H1 (cell line): Measurements from ENCODE around the gene PIF1. TPM values are rescaled to one million over a fixed set of nuclear protein-coding genes. Genes with fewer than 3 reads are reported as not detected.

Experiments used
- CTCF ChIA-PET: fragments of 300-600 bp; sonication (Branson Sonifier 250); formaldehyde crosslinking; loops from one replicate; lab custom pipeline; 2021; ENCODE audit not compliant: partially characterized antibody; lab: Charles Lee
- POLR2A ChIA-PET: fragments of 300-600 bp; sonication (Branson Sonifier 250); formaldehyde crosslinking; loops from one replicate; lab custom pipeline; 2021; ENCODE audit warnings: inconsistent platforms; ENCODE audit not compliant: partially characterized antibody; lab: Charles Lee
- DNase-seq, 2 experiments: peaks; one replicate each; pipeline versions ENCODE4 v3.0.0 to v3.0.0-alpha.2; 2010 to 2022; ENCODE audit warnings: low spot score in 2 of 2, low read depth in 1 of 2, mixed read lengths in 1 of 2
- FAIRE-seq: peaks from 2 replicates; lab custom pipeline; 2011; peaks lifted over from hg19 to GRCh38; lab: Jason Lieb, UNC
- H2AFZ ChIP-seq: 2 replicates; pipeline ENCODE4 v1.8.1; 2012; ENCODE audit warnings: low read length, inconsistent platforms
- H2AK5ac ChIP-seq: 2 replicates; pipeline ENCODE4 v1.6.1; 2013; ENCODE audit warnings: low read depth, low read length
- H2BK120ac ChIP-seq: replicated peaks from 2 replicates; pipeline ENCODE3; 2013; ENCODE audit warnings: low read depth, low read length, inconsistent platforms
- H2BK12ac ChIP-seq: 2 replicates; pipeline ENCODE4 v1.6.1; 2013; ENCODE audit warnings: low read depth, low read length
- H2BK15ac ChIP-seq: 2 replicates; pipeline ENCODE4 v1.6.1; 2013; ENCODE audit warnings: low read length
- H2BK20ac ChIP-seq: 2 replicates; pipeline ENCODE4 v1.6.1; 2013; ENCODE audit warnings: low read length
- H2BK5ac ChIP-seq: 2 replicates; pipeline ENCODE4 v1.6.1; 2013; ENCODE audit warnings: low read depth, low read length
- H3K14ac ChIP-seq: 2 replicates; pipeline ENCODE4 v1.6.1; 2013; ENCODE audit warnings: inconsistent platforms; ENCODE audit not compliant: insufficient read length
- H3K18ac ChIP-seq: 2 replicates; pipeline ENCODE4 v1.6.1; 2013; ENCODE audit warnings: low read length; ENCODE audit errors: extremely low read depth
- H3K23ac ChIP-seq: 2 replicates; pipeline ENCODE4 v1.6.1; 2013; ENCODE audit warnings: inconsistent platforms; ENCODE audit not compliant: insufficient read length
- H3K23me2 ChIP-seq: 2 replicates; pipeline ENCODE4 v1.6.1; 2013; ENCODE audit warnings: low read depth, low read length
- H3K27ac ChIP-seq: 2 replicates; pipeline ENCODE4 v1.6.1; 2011; ENCODE audit warnings: low read depth, low read length, inconsistent platforms
- H3K27me3 ChIP-seq, 4 experiments: replicated peaks in 1 of 4; 1 replicate in 1 of 4; 2 replicates in 3 of 4; pipeline versions ENCODE4 v1.6.1 to v1.8.1; 2011 to 2013; ENCODE audit warnings: low read length in 3 of 4, mild to moderate bottlenecking in 3 of 4, inconsistent platforms in 2 of 4, mixed read lengths in 2 of 4, moderate library complexity in 1 of 4; ENCODE audit not compliant: control insufficient read depth in 3 of 4, insufficient read depth in 3 of 4; ENCODE audit errors: extremely low read depth in 1 of 4
- H3K36me3 ChIP-seq, 4 experiments: 2 replicates each; pipeline versions ENCODE4 v1.6.1 to v1.8.1; 2011 to 2013; ENCODE audit warnings: mild to moderate bottlenecking in 4 of 4, low read length in 3 of 4, moderate library complexity in 2 of 4, control low read depth in 1 of 4, inconsistent platforms in 1 of 4; ENCODE audit not compliant: insufficient read depth in 4 of 4, control insufficient read depth in 2 of 4
- H3K4ac ChIP-seq: replicated peaks from 2 replicates; pipeline ENCODE3; 2013; ENCODE audit warnings: low read length, low read depth, mixed read lengths, inconsistent platforms; ENCODE audit not compliant: insufficient read length
- H3K4me1 ChIP-seq, 4 experiments: replicated peaks in 1 of 4; 1 replicate in 1 of 4; 2 replicates in 3 of 4; pipeline versions ENCODE4 v1.6.1 to v1.8.1; 2011 to 2013; ENCODE audit warnings: low read length in 3 of 4, inconsistent platforms in 2 of 4, mixed read lengths in 1 of 4; ENCODE audit not compliant: insufficient read depth in 4 of 4, control insufficient read depth in 3 of 4
- H3K4me2 ChIP-seq, 2 experiments: 2 replicates each; pipeline versions ENCODE4 v1.6.1 to v1.8.1; 2011 to 2013; ENCODE audit warnings: low read depth in 2 of 2, low read length in 2 of 2, control low read depth in 1 of 2, inconsistent platforms in 1 of 2, mild to moderate bottlenecking in 1 of 2; ENCODE audit not compliant: insufficient read depth in 1 of 2
- H3K4me3 ChIP-seq, 4 experiments: fragments of 200-600, 300-600 bp in 1 of 4; sonication (generic), shearing (Covaris generic), sonication (Bioruptor Twin) in 1 of 4; 2 replicates each; pipeline versions ENCODE4 v1.5.1 to v1.8.1; 2011 to 2016; ENCODE audit warnings: low read length in 4 of 4, low read depth in 3 of 4, control low read depth in 2 of 4, inconsistent platforms in 2 of 4, mild to moderate bottlenecking in 2 of 4, mixed read lengths in 1 of 4, moderate library complexity in 1 of 4; ENCODE audit not compliant: insufficient read depth in 2 of 4; ENCODE audit errors: extremely low read depth in 1 of 4
- H3K56ac ChIP-seq: replicated peaks from 2 replicates; pipeline ENCODE3; 2013; ENCODE audit warnings: low read depth, mild to moderate bottlenecking, mixed read lengths, low read length, inconsistent platforms; ENCODE audit not compliant: insufficient read length
- H3K79me1 ChIP-seq: 2 replicates; pipeline ENCODE4 v1.6.1; 2013; ENCODE audit warnings: low read depth, low read length, control low read depth
- H3K79me2 ChIP-seq, 2 experiments: 2 replicates each; pipeline versions ENCODE4 v1.6.1 to v1.8.1; 2012 to 2013; ENCODE audit warnings: low read length in 2 of 2, mild to moderate bottlenecking in 2 of 2, inconsistent platforms in 1 of 2; ENCODE audit not compliant: insufficient read depth in 2 of 2, control insufficient read depth in 1 of 2
- H3K9ac ChIP-seq, 4 experiments: replicated peaks in 1 of 4; 1 replicate in 1 of 4; 2 replicates in 3 of 4; pipeline versions ENCODE4 v1.6.1 to v1.8.1; 2011 to 2013; ENCODE audit warnings: low read depth in 3 of 4, low read length in 3 of 4, control low read depth in 2 of 4, mild to moderate bottlenecking in 2 of 4, moderate library complexity in 2 of 4, inconsistent platforms in 1 of 4; ENCODE audit errors: extremely low read depth in 1 of 4
- H3K9me3 ChIP-seq, 2 experiments: 2 replicates each; pipeline versions ENCODE4 v1.6.1 to v1.8.1; 2012 to 2013; ENCODE audit warnings: mild to moderate bottlenecking in 2 of 2, moderate library complexity in 2 of 2, control low read depth in 1 of 2, inconsistent platforms in 1 of 2, low read depth in 1 of 2, low read length in 1 of 2, mixed read lengths in 1 of 2; ENCODE audit not compliant: insufficient read depth in 2 of 2
- H4K20me1 ChIP-seq, 2 experiments: replicated peaks in 1 of 2; 2 replicates each; pipeline versions ENCODE3 to v1.8.1; 2011 to 2013; ENCODE audit warnings: inconsistent platforms in 2 of 2, low read length in 2 of 2, mild to moderate bottlenecking in 1 of 2; ENCODE audit not compliant: insufficient read depth in 2 of 2, control insufficient read depth in 1 of 2
- H4K5ac ChIP-seq: 2 replicates; pipeline ENCODE4 v1.6.1; 2013; ENCODE audit warnings: low read length, low read depth, mixed read lengths, inconsistent platforms; ENCODE audit not compliant: insufficient read length
- H4K8ac ChIP-seq: 2 replicates; pipeline ENCODE4 v1.8.0; 2013; ENCODE audit warnings: mild to moderate bottlenecking, moderate library complexity, low read length, inconsistent platforms; ENCODE audit not compliant: insufficient read depth; ENCODE audit errors: extremely low read depth
- H4K91ac ChIP-seq: replicated peaks from 2 replicates; pipeline ENCODE3; 2013; ENCODE audit warnings: low read length, mixed read lengths, inconsistent platforms; ENCODE audit not compliant: insufficient read length
- FOSL1 ChIP-seq: IDR thresholded peaks from 2 replicates; pipeline ENCODE4 v1.6.1; 2011; ENCODE audit warnings: mild to moderate bottlenecking, low read depth, low read length, moderate library complexity; ENCODE audit not compliant: insufficient read depth
- KDM5A ChIP-seq: fragments of 200-600 bp; IDR thresholded peaks from 2 replicates; pipeline ENCODE4 v1.7.1; 2012; ENCODE audit warnings: mild to moderate bottlenecking, low read length, inconsistent platforms, mixed read lengths
- MAX ChIP-seq: IDR thresholded peaks from 2 replicates; pipeline ENCODE4 v1.6.1; 2012; ENCODE audit warnings: inconsistent platforms
- PHF8 ChIP-seq: fragments of 200-600 bp; sonication (generic); conservative IDR thresholded peaks from 2 replicates; pipeline ENCODE4 v1.7.1; 2012; ENCODE audit warnings: low read depth, mild to moderate bottlenecking, inconsistent platforms, low read length, moderate library complexity
- POLR2A ChIP-seq, 2 experiments: IDR thresholded peaks; 1 replicate in 1 of 2; 2 replicates in 1 of 2; pipeline ENCODE4 v1.6.1; 2011; ENCODE audit warnings: low read depth in 2 of 2, low read length in 2 of 2, mild to moderate bottlenecking in 2 of 2; ENCODE audit errors: control extremely low read depth in 1 of 2
- POLR2AphosphoS5 ChIP-seq: IDR thresholded peaks from 2 replicates; pipeline ENCODE4 v1.6.1; 2011; ENCODE audit warnings: low read depth, low read length
- POU5F1 ChIP-seq: IDR thresholded peaks from 2 replicates; pipeline ENCODE4 v1.6.1; 2011; ENCODE audit warnings: low read depth, mild to moderate bottlenecking, low read length, moderate library complexity
- RFX5 ChIP-seq: IDR thresholded peaks from 2 replicates; pipeline ENCODE4 v1.6.1; 2011; ENCODE audit warnings: low read depth, low read length, improper control_type of control experiment, borderline replicate concordance
- SAP30 ChIP-seq: fragments of 300-600 bp; sonication (generic); IDR thresholded peaks from 2 replicates; pipeline ENCODE4 v1.7.1; 2012; ENCODE audit warnings: low read length, moderate library complexity, mild to moderate bottlenecking, inconsistent platforms; ENCODE audit not compliant: insufficient read depth, insufficient replicate concordance
- SP4 ChIP-seq: IDR thresholded peaks from 2 replicates; pipeline ENCODE4 v1.6.1; 2012; ENCODE audit warnings: low read length, inconsistent platforms
- WGBS, 2 experiments: shearing (Covaris generic) in 1 of 2; methylation state at CpG; one replicate each; pipeline versions ENCODE4 v1.1.6 to v1.1.7; 2013 to 2015; ENCODE audit warnings: low lambda C conversion rate in 2 of 2, mixed read lengths in 2 of 2, inconsistent platforms in 1 of 2, low coverage in 1 of 2, missing lambda C conversion rate in 1 of 2; ENCODE audit not compliant: insufficient replicate concordance in 2 of 2, insufficient coverage in 1 of 2, insufficient read length in 1 of 2; ENCODE audit errors: extremely low coverage in 1 of 2, missing lambda C conversion rate in 1 of 2; 5-methylcytosine and 5-hydroxymethylcytosine counted together
- polyA plus RNA-seq, 7 experiments: library from polyadenylated mRNA; depleted of rRNA in 3 of 7; stranded (reverse) in 5 of 7; unstranded in 2 of 7; fragments of >200 nt in 5 of 7; fragments of 200-250 nt in 2 of 7; gene quantifications; 1 replicate in 5 of 7; 2 replicates in 1 of 7; 4 replicates in 1 of 7; pipeline versions ENCODE4 v1.2.1 to v1.2.3, GENCODE V29; 2011 to 2013; ENCODE audit warnings: missing spikeins in 2 of 7, mixed read lengths in 2 of 7
- total RNA-seq: library from RNA; stranded (reverse); fragmentation: NEBNext Ultra II Directional; extraction: Animal tissue kit (Norgen Biotek cat#: 25700); gene quantifications from 2 replicates; pipeline ENCODE4 v1.2.1, GENCODE V29; 2021
- TF ChIP-seq, protein P1 (sequence below): IDR thresholded peaks from 2 replicates; pipeline ENCODE4 v1.6.1; 2012; ENCODE audit warnings: inconsistent platforms

Gene PIF1
- total and polyA plus RNA-seq, 2 of the 8 experiments (the other 6 are each of a cell fraction or from before 2014, with no cell fraction given): 73.3 to 138 TPM

- Histone ChIP-seq H3K4me2 (peak overlapping the region; percentile 93 to 94), H3K79me1 (peaks cover 10% of the 10 kb centered on the region; the same call in 1 of the 2 replicates), H4K5ac (peak overlapping the region; percentile 53), H3K23ac (no peak overlapping the region), H2AFZ (no peak overlapping the region), H2BK12ac (peak overlapping the region; percentile 77; the same call in 1 of the 2 replicates), H3K14ac (no peak overlapping the region), H3K79me2 (peaks cover 42 to 80% of the 10 kb centered on the region in 2 experiments), H3K9ac (peak overlapping the region; percentile 37 to 86 (median 78)), H2BK15ac (no peak overlapping the region), H4K91ac (peak overlapping the region; percentile 75), H2BK20ac (peak overlapping the region; percentile 80; the same call in 1 of the 2 replicates), H3K4ac (peak overlapping the region; percentile 10), H3K18ac (peak overlapping the region; percentile 99), H4K8ac (no peak overlapping the region; the same call in 1 of the 2 replicates), H2BK120ac (no peak overlapping the region), H4K20me1 (peaks cover 8% of the 10 kb centered on the region in 2 experiments), H3K4me1 (peaks cover 24 to 36% (median 32%) of the 10 kb centered on the region in 4 experiments), H3K27ac (peak overlapping the region; percentile 46), H3K36me3 (no peaks in the 10 kb centered on the region), H3K4me3 (peak overlapping the region; percentile 73 to 95 (median 80)), H3K56ac (peak overlapping the region; percentile 36), H2BK5ac (peak overlapping the region; percentile 98), H3K27me3 (no peaks in the 10 kb centered on the region), H3K23me2 (peaks cover 14% of the 10 kb centered on the region), H3K9me3 (no peaks in the 10 kb centered on the region), H2AK5ac (peak overlapping the region; percentile 95; the same call in 1 of the 2 replicates)
- DNase-seq (peak in 1 of 2 experiments; percentile 54), FAIRE-seq (no peak)
- no peak for TF ChIP-seq POLR2AphosphoS5
- TF ChIP-seq FOSL1: no peak
- 0 out of 2 replicates have a peak, but pooled peaks have one; percentile 23 for TF ChIP-seq MAX
- TF ChIP-seq, protein P1, sequence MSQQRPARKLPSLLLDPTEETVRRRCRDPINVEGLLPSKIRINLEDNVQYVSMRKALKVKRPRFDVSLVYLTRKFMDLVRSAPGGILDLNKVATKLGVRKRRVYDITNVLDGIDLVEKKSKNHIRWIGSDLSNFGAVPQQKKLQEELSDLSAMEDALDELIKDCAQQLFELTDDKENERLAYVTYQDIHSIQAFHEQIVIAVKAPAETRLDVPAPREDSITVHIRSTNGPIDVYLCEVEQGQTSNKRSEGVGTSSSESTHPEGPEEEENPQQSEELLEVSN: peak; percentile 65; the same call in 1 of the 2 replicates
- TF ChIP-seq PHF8: no peak; the same call in 1 of the 2 replicates
- TF ChIP-seq POLR2A (IDR thresholded peaks at IDR 0.05; ENCODE audit: control extremely low read depth in 1 of 2, low read depth in 2 of 2, low read length in 2 of 2): 0 out of 3 replicates have a peak, but pooled peaks of 1 of the 2 experiments have one; percentile 34
- no peak for TF ChIP-seq SP4
- no peak for TF ChIP-seq POU5F1
- TF ChIP-seq KDM5A: no peak
- no peak for TF ChIP-seq RFX5
- no peak for TF ChIP-seq SAP30
- CTCF ChIA-PET: interaction anchor here (0.6 to 2.0 kb wide), 5 partner anchors 9 to 74 kb away, joined by 3 to 15 read pairs (median 6); no protein-coding TSS in a partner anchor
- POLR2A ChIA-PET: interaction anchor here (0.7 to 25.1 kb wide), 18 partner anchors 8 to 94 kb away, joined by 3 to 748 read pairs (median 4); no protein-coding TSS in a partner anchor
- 5% methylated on average over 21 of the region's 21 CpGs; no CpG with 5 or more reads in 1 of the 2 experiments for WGBS, 2 experiments
Measured at GRCh38 chr15:64774037-64774628, 51.3 kb downstream of the PIF1 start.
